BLaER1 treated with 17β-estradiol and CSF1 and Interleukin-3, amounts not matched to agents 10 nM and 100 nM (cell line): Measurements from ENCODE around the gene DGKI.
A peak's percentile ranks its signal among the peaks of the same experiment; 100 is the strongest.

Experiments
- H3K27ac ChIP-seq, 11 experiments: shearing (Covaris generic); formaldehyde crosslinking; 2 replicates each; pipeline ENCODE4 v1.8.1; 2022
- H3K27me3 ChIP-seq, 11 experiments: shearing (Covaris generic); formaldehyde crosslinking; 2 replicates each; pipeline ENCODE4 v1.8.1; 2022
- H3K36me3 ChIP-seq, 11 experiments: shearing (Covaris generic); formaldehyde crosslinking; 2 replicates each; pipeline ENCODE4 v1.8.1; 2022
- H3K4me1 ChIP-seq, 10 experiments: shearing (Covaris generic); formaldehyde crosslinking; 2 replicates each; pipeline ENCODE4 v1.8.1; 2022
- H3K4me2 ChIP-seq, 11 experiments: shearing (Covaris generic); formaldehyde crosslinking; 2 replicates each; pipeline ENCODE4 v1.8.1; 2022
- H3K4me3 ChIP-seq, 10 experiments: shearing (Covaris generic); formaldehyde crosslinking; 2 replicates each; pipeline ENCODE4 v1.8.1; 2022
- H3K9ac ChIP-seq, 11 experiments: shearing (Covaris generic); formaldehyde crosslinking; 2 replicates each; pipeline ENCODE4 v1.8.1; 2022
- H3K9me3 ChIP-seq, 11 experiments: shearing (Covaris generic); formaldehyde crosslinking; replicated peaks in 1 of 11; 2 replicates each; pipeline ENCODE4 v1.8.1; 2022
- H4K20me1 ChIP-seq, 11 experiments: shearing (Covaris generic); formaldehyde crosslinking; 2 replicates each; pipeline ENCODE4 v1.8.1; 2022
- Cebpa-rat ChIP-seq, 11 experiments: shearing (Covaris generic); IDR thresholded peaks; 2 replicates each; pipeline ENCODE4 v1.8.1; 2022

The DGKI gene

GRCh38 chr7:137446025-137446424 is 400.7 kb downstream of the DGKI start:
- Histone ChIP-seq H3K4me3 (no peak overlapping the region), H3K9ac (no peak overlapping the region)

GRCh38 chr7:137445268-137445667 is 401.5 kb downstream of the DGKI start:
- Histone ChIP-seq H4K20me1 (no peaks in the 10 kb centered on the region), H3K27ac (no peak overlapping the region)
- TF ChIP-seq Cebpa-rat (IDR thresholded peaks at IDR 0.05): no peak

More at GRCh38 chr7:137446025-137446424, 400.7 kb downstream of the DGKI start:
- H3K27me3 ChIP-seq: peaks cover 0 to 16% (median 0%) of the 10 kb centered on the region in 11 experiments; a peak in 3 of 22 replicates
- TF ChIP-seq Cebpa-rat (IDR thresholded peaks at IDR 0.05): no peak
- H3K4me2 ChIP-seq: no peak overlapping the region
- no peaks in the 10 kb centered on the region for H3K36me3 ChIP-seq
- peaks cover 0 to 33% (median 0%) of the 10 kb centered on the region in 11 experiments; a peak in 6 of 22 replicates for H3K9me3 ChIP-seq
- no peak overlapping the region for H3K27ac ChIP-seq
- H3K4me1 ChIP-seq: peaks cover 0 to 15% (median 5%) of the 10 kb centered on the region in 10 experiments; a peak in 6 of 20 replicates
- no peaks in the 10 kb centered on the region for H4K20me1 ChIP-seq

GRCh38 chr7:137443616-137444015 is 403.2 kb downstream of the DGKI start:
- peaks cover 0 to 29% (median 0%) of the 10 kb centered on the region in 11 experiments; a peak in 6 of 22 replicates for H3K9me3 ChIP-seq
- no peak overlapping the region for H3K4me3 ChIP-seq
- H3K27ac ChIP-seq: no peak overlapping the region
- H3K9ac ChIP-seq: no peak overlapping the region
- H3K27me3 ChIP-seq: peaks cover 0 to 18% (median 0%) of the 10 kb centered on the region in 11 experiments; a peak in 3 of 22 replicates
- no peaks in the 10 kb centered on the region for H3K36me3 ChIP-seq
- H3K4me2 ChIP-seq: peak overlapping the region in 5 of 11 experiments; percentile 14 to 52 (median 29); a peak in 7 of 22 replicates
- H3K4me1 ChIP-seq: peaks cover 0 to 15% (median 5%) of the 10 kb centered on the region in 10 experiments; a peak in 6 of 20 replicates
- H4K20me1 ChIP-seq: no peaks in the 10 kb centered on the region
- no peak for TF ChIP-seq Cebpa-rat (IDR thresholded peaks at IDR 0.05)

More at GRCh38 chr7:137445268-137445667, 401.5 kb downstream of the DGKI start:
- Histone ChIP-seq H3K4me2 (no peak overlapping the region), H3K4me3 (no peak overlapping the region), H3K36me3 (no peaks in the 10 kb centered on the region), H3K9ac (no peak overlapping the region), H3K4me1 (peaks cover 0 to 15% (median 5%) of the 10 kb centered on the region in 10 experiments; a peak in 6 of 20 replicates), H3K9me3 (peaks cover 0 to 33% (median 0%) of the 10 kb centered on the region in 11 experiments; a peak in 6 of 22 replicates), H3K27me3 (peaks cover 0 to 18% (median 0%) of the 10 kb centered on the region in 11 experiments; a peak in 3 of 22 replicates)

- H3K27ac ChIP-seq: no peak overlapping the region
- H3K9ac ChIP-seq: no peak overlapping the region
- peaks cover 0 to 29% (median 0%) of the 10 kb centered on the region in 11 experiments; a peak in 6 of 22 replicates for H3K9me3 ChIP-seq
- H4K20me1 ChIP-seq: no peaks in the 10 kb centered on the region
- H3K4me1 ChIP-seq: peaks cover 0 to 15% (median 5%) of the 10 kb centered on the region in 10 experiments; a peak in 6 of 20 replicates
- no peak overlapping the region for H3K4me3 ChIP-seq
- peaks cover 0 to 18% (median 0%) of the 10 kb centered on the region in 11 experiments; a peak in 4 of 22 replicates for H3K27me3 ChIP-seq
- TF ChIP-seq Cebpa-rat (IDR thresholded peaks at IDR 0.05): no peak
- H3K36me3 ChIP-seq: no peaks in the 10 kb centered on the region
- no peak overlapping the region for H3K4me2 ChIP-seq
Measured at GRCh38 chr7:137441451-137441850, 405.3 kb downstream of the DGKI start.

- no peak overlapping the region for H3K27ac ChIP-seq
- H3K4me1 ChIP-seq: peaks cover 0 to 15% (median 5%) of the 10 kb centered on the region in 10 experiments; a peak in 6 of 20 replicates
- H3K36me3 ChIP-seq: no peaks in the 10 kb centered on the region
- H3K27me3 ChIP-seq: peaks cover 0 to 18% (median 0%) of the 10 kb centered on the region in 11 experiments; a peak in 4 of 22 replicates
- H3K9me3 ChIP-seq: peaks cover 0 to 23% (median 0%) of the 10 kb centered on the region in 11 experiments; a peak in 6 of 22 replicates
- no peak for TF ChIP-seq Cebpa-rat (IDR thresholded peaks at IDR 0.05)
- no peak overlapping the region for H3K9ac ChIP-seq
- no peak overlapping the region for H3K4me3 ChIP-seq
- H4K20me1 ChIP-seq: no peaks in the 10 kb centered on the region
- no peak overlapping the region for H3K4me2 ChIP-seq
Measured at GRCh38 chr7:137439829-137440825, 406.6 kb downstream of the DGKI start.

GRCh38 chr7:137434946-137435345 is 411.8 kb downstream of the DGKI start:
- no peak overlapping the region for H3K4me3 ChIP-seq
- H3K9me3 ChIP-seq: 0 out of 22 replicates have a peak, but pooled peaks cover 0 to 8% (median 0%) of the 10 kb centered on the region in 11 experiments
- no peaks in the 10 kb centered on the region for H4K20me1 ChIP-seq
- no peak overlapping the region for H3K27ac ChIP-seq
- no peak overlapping the region for H3K4me2 ChIP-seq
- TF ChIP-seq Cebpa-rat (IDR thresholded peaks at IDR 0.05): no peak
- no peaks in the 10 kb centered on the region for H3K4me1 ChIP-seq
- no peaks in the 10 kb centered on the region for H3K36me3 ChIP-seq
- no peaks in the 10 kb centered on the region; a peak in 1 of 22 replicates for H3K27me3 ChIP-seq
- H3K9ac ChIP-seq: no peak overlapping the region

- Histone ChIP-seq H3K4me2 (no peak overlapping the region), H3K27me3 (no peaks in the 10 kb centered on the region; a peak in 1 of 22 replicates), H3K4me3 (no peak overlapping the region), H3K9ac (no peak overlapping the region), H4K20me1 (no peaks in the 10 kb centered on the region), H3K27ac (no peak overlapping the region), H3K36me3 (no peaks in the 10 kb centered on the region), H3K9me3 (0 out of 22 replicates have a peak, but pooled peaks cover 0 to 8% (median 0%) of the 10 kb centered on the region in 11 experiments), H3K4me1 (no peaks in the 10 kb centered on the region)
- no peak for TF ChIP-seq Cebpa-rat (IDR thresholded peaks at IDR 0.05)
Measured at GRCh38 chr7:137434530-137434929, 412.2 kb downstream of the DGKI start.

- Histone ChIP-seq H3K27ac (no peak overlapping the region), H3K9me3 (no peaks in the 10 kb centered on the region)
- no peak for TF ChIP-seq Cebpa-rat (IDR thresholded peaks at IDR 0.05)
Measured at GRCh38 chr7:137423321-137423720, 423.5 kb downstream of the DGKI start.

GRCh38 chr7:137421366-137421765 is 425.4 kb downstream of the DGKI start:
- no peak overlapping the region for H3K9ac ChIP-seq
- H3K4me1 ChIP-seq: no peaks in the 10 kb centered on the region
- no peaks in the 10 kb centered on the region for H4K20me1 ChIP-seq
- no peak overlapping the region for H3K4me2 ChIP-seq
- H3K9me3 ChIP-seq: no peaks in the 10 kb centered on the region
- H3K36me3 ChIP-seq: no peaks in the 10 kb centered on the region
- H3K27ac ChIP-seq: no peak overlapping the region
- no peak for TF ChIP-seq Cebpa-rat (IDR thresholded peaks at IDR 0.05)
- no peaks in the 10 kb centered on the region for H3K27me3 ChIP-seq
- H3K4me3 ChIP-seq: no peak overlapping the region

More at GRCh38 chr7:137423321-137423720, 423.5 kb downstream of the DGKI start:
- Histone ChIP-seq H4K20me1 (no peaks in the 10 kb centered on the region), H3K4me1 (no peaks in the 10 kb centered on the region), H3K4me3 (no peak overlapping the region), H3K27me3 (no peaks in the 10 kb centered on the region), H3K4me2 (no peak overlapping the region), H3K9ac (no peak overlapping the region), H3K36me3 (no peaks in the 10 kb centered on the region)
